Measurements from ENCODE around the gene ARHGAP44. TPM values are rescaled to one million over a fixed set of nuclear protein-coding genes. Genes with fewer than 3 reads are reported as not detected.

The ARHGAP44 gene
- total RNA-seq, 8 experiments from 2014 or later: 0.76 to 19.1 (median 6.2) TPM

DNA sequence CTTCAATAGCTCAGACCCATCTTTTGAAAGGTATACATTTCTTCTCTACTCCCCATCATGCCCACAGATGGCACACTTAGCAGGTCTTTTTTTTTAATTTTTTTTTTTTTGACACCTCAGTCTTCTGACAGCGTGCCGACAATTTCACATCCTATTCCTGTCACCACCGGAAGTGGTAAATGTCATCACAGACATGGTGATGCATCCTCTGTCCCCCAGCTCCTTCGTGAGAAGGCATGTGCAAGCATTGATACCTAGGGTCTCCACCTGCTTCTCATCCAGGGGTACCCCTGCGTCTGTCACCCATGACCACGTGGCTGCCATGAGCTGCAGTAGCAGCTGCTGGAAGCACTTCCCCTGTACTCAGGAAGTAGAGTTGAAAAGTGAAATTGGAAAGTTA, 192.9 kb downstream of the ARHGAP44 start:
- 79 to 100% (median 92%) methylated on average over 1 to 6 of the region's 6 CpGs; no CpG with 5 or more reads in 3 of the 10 experiments for WGBS, 10 experiments
- Histone ChIP-seq H3K27ac (no peak overlapping the region), H3K4me3 (no peak overlapping the region), H3K4me1 (replicated peaks in 1 of 2) (peaks cover 14 to 15% of the 10 kb centered on the region in 2 donors)
- ATAC-seq (replicated peaks in 6 of 8): no peak
- in situ Hi-C loops (cut with MboI; ENCODE audit: low pct_unique_long_range_greater_than_20kb in 2 of 9, low sequenced_read_pairs in 9 of 9, unreplicated experiment in 9 of 9): no loop called here

DNA sequence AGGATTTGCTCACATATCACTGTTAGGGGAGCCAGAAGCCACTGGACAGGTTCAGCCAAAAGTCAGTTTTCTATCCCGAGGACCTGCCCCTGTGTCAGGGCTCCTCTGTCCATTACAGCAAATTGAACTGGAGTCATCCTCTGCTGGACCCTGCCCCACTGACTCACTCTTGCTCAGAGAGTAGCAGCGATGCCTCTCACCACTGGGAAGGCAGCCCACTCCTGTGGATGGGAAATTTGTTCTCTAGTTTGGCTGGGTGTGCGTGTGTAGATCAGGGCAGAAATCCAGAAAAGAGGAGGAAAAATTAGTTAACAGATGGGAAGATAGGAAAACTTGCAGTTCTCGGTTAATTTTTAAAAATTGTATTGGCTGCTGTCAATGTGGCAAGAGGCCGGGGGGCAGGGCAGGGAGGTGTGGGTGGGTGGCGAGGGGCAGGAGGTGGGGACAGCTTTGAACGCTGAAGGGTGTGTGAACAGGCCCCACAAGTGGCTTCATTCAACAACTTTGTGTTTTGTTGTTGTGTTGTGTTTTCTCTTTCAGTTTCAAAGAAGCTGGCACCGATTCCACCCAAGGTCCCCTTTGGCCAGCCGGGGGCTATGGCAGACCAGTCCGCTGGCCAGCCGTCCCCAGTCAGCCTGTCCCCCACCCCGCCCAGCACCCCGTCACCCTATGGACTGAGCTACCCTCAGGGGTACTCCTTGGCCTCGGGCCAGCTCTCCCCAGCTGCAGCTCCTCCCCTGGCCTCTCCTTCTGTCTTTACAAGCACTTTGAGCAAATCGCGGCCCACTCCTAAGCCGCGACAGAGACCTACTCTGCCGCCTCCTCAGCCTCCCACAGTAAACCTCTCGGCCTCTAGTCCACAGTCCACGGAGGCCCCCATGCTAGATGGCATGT, 194.9 kb downstream of the ARHGAP44 start:
- Histone ChIP-seq H3K27ac (no peak overlapping the region), H3K4me3 (no peak overlapping the region), H3K4me1 (replicated peaks in 1 of 2) (peaks cover 17 to 21% of the 10 kb centered on the region in 2 donors)
- ATAC-seq (replicated peaks in 6 of 8): peak in 2 of 8 experiments; percentile 60 to 66
- 14 to 100% (median 71%) methylated on average over 1 to 4 of the region's 21 CpGs; no CpG with 5 or more reads in 4 of the 10 experiments for WGBS, 10 experiments
- in situ Hi-C loops (cut with MboI; ENCODE audit: low pct_unique_long_range_greater_than_20kb in 2 of 9, low sequenced_read_pairs in 9 of 9, unreplicated experiment in 9 of 9): no loop called here

DNA sequence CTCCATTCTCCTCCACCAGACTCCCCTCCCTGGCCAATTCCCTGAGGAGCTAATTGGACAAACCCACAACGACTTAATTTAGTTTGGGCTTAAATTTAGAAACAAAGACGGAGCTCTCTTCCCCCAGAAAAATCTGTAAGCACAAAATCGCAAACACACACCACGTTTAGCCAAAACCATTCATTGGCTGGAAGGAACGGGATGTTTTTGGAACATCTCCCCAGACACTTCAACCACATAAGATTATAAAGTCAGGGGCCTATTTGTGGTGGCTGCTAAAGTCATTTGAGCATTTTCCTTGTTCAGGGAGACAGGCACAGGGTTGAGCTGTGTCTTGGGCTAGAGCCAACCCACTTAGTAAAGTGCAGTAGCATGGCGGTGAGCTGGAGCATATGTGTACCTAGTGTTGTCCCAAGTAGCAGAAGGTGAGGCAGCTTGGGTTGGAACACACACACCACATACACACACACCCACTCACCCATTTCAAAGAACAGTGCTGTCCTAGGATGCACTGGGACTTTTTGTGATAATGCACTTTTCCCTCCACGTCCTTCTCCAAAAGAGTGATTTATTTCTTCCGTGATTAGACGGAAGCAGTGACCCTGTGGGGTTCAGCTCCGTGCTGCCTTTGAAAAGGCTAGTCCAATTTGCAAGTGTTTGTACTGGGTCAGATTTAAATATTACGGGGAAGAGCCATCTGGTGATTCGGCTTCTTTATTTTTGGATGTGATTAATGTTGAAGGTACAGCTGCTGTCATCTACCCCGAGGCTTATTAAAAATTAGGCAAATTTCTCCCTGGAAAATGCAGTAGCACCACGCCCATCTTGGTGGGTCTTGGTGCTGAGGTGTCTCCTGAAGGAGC, 196.4 kb downstream of the ARHGAP44 start:
- peak in 6 of 8 experiments; percentile 7 to 75 (median 26) for ATAC-seq (replicated peaks in 6 of 8)
- 23 to 93% (median 64%) methylated on average over 3 to 11 of the region's 14 CpGs; no CpG with 5 or more reads in 2 of the 10 experiments for WGBS, 10 experiments

DNA sequence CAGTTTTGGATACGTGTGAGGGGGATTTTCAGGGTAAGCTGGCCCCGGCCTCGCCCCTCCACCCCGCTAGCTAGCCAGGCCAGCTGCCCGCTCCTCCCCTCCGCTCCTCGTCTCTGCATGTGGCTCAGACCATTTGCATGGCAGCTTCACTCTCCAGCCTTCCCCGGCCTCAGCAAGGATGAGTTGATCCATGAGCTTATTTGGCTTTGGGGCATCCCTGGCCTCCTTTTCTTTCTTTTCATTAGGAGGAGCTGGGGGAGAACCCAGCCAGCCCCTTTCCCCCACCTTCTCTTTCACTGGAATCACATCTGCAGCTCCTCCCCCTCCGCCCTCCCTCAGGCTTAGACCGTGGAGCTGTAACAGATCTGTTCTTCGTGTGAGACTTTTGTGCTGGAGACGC, 197.8 kb downstream of the ARHGAP44 start:
- peak in 6 of 8 experiments; percentile 40 to 78 (median 61) for ATAC-seq (replicated peaks in 6 of 8)
- in situ Hi-C loops (cut with MboI; ENCODE audit: low pct_unique_long_range_greater_than_20kb in 2 of 9, low sequenced_read_pairs in 9 of 9, unreplicated experiment in 9 of 9): no loop called here
- 20 to 90% (median 32%) methylated on average over 1 to 4 of the region's 12 CpGs; no CpG with 5 or more reads in 5 of the 10 experiments for WGBS, 10 experiments
- Histone ChIP-seq H3K4me1 (replicated peaks in 1 of 2) (peaks cover 17 to 21% of the 10 kb centered on the region in 2 donors), H3K4me3 (no peak overlapping the region), H3K27ac (no peak overlapping the region)

More for the DNA sequence above, 196.4 kb downstream of the ARHGAP44 start:
- no peak overlapping the region for H3K4me3 ChIP-seq
- in situ Hi-C loops (cut with MboI; ENCODE audit: low pct_unique_long_range_greater_than_20kb in 2 of 9, low sequenced_read_pairs in 9 of 9, unreplicated experiment in 9 of 9): no loop called here
- peaks cover 17 to 21% of the 10 kb centered on the region in 2 donors for H3K4me1 ChIP-seq (replicated peaks in 1 of 2)
- no peak overlapping the region for H3K27ac ChIP-seq

DNA sequence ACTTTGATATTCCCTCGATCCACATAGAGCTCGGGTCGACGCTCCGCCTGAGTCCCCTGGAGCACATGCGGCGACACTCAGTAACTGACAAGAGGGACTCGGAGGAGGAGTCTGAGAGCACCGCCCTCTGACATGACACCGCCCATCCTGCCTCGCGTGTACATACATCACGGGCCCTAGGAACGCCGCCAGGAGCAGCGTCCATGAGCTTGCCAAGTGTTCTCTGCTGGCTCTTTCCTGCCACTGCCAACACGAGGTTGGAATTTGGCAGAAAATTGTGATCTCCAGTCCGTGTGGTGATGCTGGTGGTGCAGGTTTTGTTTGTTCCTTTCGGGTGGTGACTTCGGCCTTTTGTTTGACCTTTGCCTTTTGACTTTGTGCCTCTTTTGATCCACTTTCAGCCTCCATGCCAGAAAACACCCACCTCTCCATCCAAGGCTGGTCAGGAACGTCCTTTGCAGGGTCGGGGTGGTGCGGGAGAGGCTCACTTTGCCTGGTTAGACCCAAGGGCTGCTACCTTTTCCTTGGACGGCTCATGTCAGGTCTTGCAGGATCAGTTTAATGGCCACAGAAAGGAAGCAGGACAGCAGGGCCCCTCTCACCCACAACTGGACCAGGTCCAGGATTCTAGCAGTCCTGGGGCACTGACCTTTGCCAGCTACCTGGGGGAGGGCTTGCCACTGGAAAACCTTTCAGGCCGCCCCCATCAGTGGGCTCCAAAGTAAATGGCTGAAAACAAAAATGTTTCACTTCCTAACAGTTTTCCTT, 200.9 kb downstream of the ARHGAP44 start:
- no peak for ATAC-seq (replicated peaks in 6 of 8)
- in situ Hi-C loops (cut with MboI; ENCODE audit: low pct_unique_long_range_greater_than_20kb in 2 of 9, low sequenced_read_pairs in 9 of 9, unreplicated experiment in 9 of 9): no loop called here

DNA sequence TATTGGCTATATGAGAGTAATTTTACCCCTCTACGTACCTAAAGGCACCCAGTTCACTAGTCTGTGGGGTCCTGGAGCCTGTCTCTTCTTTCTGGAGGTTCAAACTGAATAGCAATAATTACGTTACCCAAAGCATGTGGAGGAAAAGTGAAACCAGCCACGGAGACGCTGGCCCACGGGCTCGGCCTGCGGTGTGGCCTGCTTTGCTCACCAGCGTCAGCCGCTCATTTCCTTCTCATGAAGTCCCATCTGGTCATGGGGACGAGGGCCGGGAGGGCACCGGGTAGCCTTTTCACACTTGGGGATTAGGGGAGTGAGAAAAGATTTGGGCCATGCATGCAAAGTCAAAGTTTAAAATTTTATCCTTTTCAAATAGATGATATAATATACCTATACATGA, 201.6 kb downstream of the ARHGAP44 start:
- Histone ChIP-seq H3K4me3 (no peak overlapping the region), H3K4me1 (replicated peaks in 1 of 2) (peaks cover 10 to 18% of the 10 kb centered on the region in 2 donors), H3K27ac (no peak overlapping the region)
- WGBS, 10 experiments: 73 to 100% (median 84%) methylated on average over 1 to 8 of the region's 12 CpGs; no CpG with 5 or more reads in 3 of the 10 experiments
- ATAC-seq (replicated peaks in 6 of 8): no peak
- in situ Hi-C loops (cut with MboI; ENCODE audit: low pct_unique_long_range_greater_than_20kb in 2 of 9, low sequenced_read_pairs in 9 of 9, unreplicated experiment in 9 of 9): no loop called here

More for the DNA sequence above, 200.9 kb downstream of the ARHGAP44 start:
- WGBS, 10 experiments: 86 to 100% (median 100%) methylated on average over 1 to 14 of the region's 25 CpGs; no CpG with 5 or more reads in 2 of the 10 experiments
- H3K27ac ChIP-seq: no peak overlapping the region
- H3K4me3 ChIP-seq: no peak overlapping the region
- H3K4me1 ChIP-seq (replicated peaks in 1 of 2): peaks cover 17 to 21% of the 10 kb centered on the region in 2 donors

DNA sequence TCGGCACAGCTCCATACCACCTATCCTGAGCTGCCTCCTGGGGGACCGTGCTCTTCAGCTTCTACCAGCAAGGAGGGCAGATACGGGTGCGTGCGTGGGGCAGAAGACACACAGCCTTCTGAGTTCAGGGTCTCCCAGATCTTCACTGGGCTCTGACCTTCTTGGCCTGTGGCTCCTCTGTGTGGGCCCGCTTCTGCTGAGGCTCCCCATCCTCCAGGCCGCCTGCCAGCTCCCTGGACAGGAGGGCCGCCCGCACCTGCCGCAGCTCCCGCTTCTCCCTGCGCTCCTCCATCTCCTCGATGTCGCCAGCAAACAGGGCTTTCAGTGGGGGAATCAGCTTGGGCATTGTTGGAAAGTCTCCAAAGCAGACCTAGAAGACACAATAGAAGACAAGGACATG, 203.4 kb downstream of the ARHGAP44 start:
- no peak overlapping the region for H3K4me3 ChIP-seq
- WGBS, 10 experiments: 93 to 100% (median 97%) methylated on average over 2 to 11 of the region's 14 CpGs; no CpG with 5 or more reads in 6 of the 10 experiments
- no peak for ATAC-seq (replicated peaks in 6 of 8)
- H3K4me1 ChIP-seq (replicated peaks in 1 of 2): peaks cover under 1 to 6% of the 10 kb centered on the region in 2 donors
- H3K27ac ChIP-seq: no peak overlapping the region
- in situ Hi-C loops (cut with MboI; ENCODE audit: low pct_unique_long_range_greater_than_20kb in 2 of 9, low sequenced_read_pairs in 9 of 9, unreplicated experiment in 9 of 9): no loop called here

DNA sequence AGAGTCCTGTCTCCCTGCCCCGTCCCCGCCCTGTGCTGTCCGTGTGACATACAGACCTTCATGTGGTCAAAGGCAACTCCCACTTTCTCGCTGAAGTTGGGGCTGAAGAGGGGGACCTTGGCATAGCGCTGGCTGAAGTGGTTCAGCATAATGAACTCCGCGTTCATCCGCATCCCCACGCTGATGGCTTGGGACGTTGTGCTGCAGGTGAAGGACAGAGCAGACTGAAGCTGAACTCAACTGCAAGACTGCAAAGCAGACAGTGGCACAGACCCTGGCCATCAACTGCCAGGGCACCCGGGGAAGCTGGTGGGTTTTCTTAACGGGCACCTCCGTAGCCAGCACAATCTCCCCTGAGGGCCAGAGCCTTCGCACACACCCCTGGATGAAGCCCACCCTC, 204.3 kb downstream of the ARHGAP44 start:
- no peak overlapping the region for H3K27ac ChIP-seq
- H3K4me1 ChIP-seq (replicated peaks in 1 of 2): peaks cover 10 to 13% of the 10 kb centered on the region in 2 donors
- H3K4me3 ChIP-seq: no peak overlapping the region
- in situ Hi-C loops (cut with MboI; ENCODE audit: low pct_unique_long_range_greater_than_20kb in 2 of 9, low sequenced_read_pairs in 9 of 9, unreplicated experiment in 9 of 9): no loop called here
- no peak for ATAC-seq (replicated peaks in 6 of 8)
- WGBS, 10 experiments: 79 to 100% (median 96%) methylated on average over 1 to 11 of the region's 14 CpGs; no CpG with 5 or more reads in 6 of the 10 experiments

DNA sequence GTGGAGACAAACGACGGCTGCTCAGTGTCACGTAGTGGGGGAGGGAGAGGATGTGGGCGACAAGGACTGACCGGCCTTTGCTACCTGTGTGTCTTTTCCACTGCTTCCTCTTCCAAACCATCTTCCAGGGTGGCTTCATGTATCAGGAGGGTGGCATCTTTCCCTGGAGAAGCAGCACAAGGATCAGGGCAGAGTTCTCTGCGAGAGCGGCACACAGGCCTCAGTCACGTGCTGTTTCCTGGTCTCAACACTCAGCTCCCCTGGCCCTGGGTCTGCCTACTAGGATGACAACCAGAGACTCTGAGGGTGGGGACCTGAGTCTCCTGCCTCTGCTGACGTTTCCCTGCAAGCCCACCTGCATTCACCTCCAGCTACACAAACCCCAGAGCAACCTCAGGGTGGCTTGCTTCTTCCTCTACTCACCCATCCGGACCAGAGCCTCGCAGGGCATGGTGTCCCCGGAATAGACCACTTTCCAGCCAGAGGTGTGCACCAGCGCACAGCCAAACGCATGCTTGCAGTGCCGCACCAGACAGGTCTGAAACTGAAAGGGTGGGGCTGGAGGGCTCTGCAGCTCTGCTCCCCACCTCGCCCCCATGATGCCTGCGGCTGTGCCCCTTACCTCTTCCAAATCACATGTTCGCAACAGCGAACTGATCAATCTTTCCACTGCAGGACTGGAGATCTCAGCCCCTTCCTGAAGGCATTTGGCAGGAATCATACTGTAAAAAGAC, 205.2 kb downstream of the ARHGAP44 start:
- Histone ChIP-seq H3K4me3 (no peak overlapping the region), H3K27ac (no peak overlapping the region), H3K4me1 (replicated peaks in 1 of 2) (peaks cover 18 to 19% of the 10 kb centered on the region in 2 donors)
- no peak for ATAC-seq (replicated peaks in 6 of 8)
- in situ Hi-C loops (cut with MboI; ENCODE audit: low pct_unique_long_range_greater_than_20kb in 2 of 9, low sequenced_read_pairs in 9 of 9, unreplicated experiment in 9 of 9): no loop called here
- 81 to 100% (median 98%) methylated on average over 1 to 11 of the region's 19 CpGs; no CpG with 5 or more reads in 2 of the 10 experiments for WGBS, 10 experiments

DNA sequence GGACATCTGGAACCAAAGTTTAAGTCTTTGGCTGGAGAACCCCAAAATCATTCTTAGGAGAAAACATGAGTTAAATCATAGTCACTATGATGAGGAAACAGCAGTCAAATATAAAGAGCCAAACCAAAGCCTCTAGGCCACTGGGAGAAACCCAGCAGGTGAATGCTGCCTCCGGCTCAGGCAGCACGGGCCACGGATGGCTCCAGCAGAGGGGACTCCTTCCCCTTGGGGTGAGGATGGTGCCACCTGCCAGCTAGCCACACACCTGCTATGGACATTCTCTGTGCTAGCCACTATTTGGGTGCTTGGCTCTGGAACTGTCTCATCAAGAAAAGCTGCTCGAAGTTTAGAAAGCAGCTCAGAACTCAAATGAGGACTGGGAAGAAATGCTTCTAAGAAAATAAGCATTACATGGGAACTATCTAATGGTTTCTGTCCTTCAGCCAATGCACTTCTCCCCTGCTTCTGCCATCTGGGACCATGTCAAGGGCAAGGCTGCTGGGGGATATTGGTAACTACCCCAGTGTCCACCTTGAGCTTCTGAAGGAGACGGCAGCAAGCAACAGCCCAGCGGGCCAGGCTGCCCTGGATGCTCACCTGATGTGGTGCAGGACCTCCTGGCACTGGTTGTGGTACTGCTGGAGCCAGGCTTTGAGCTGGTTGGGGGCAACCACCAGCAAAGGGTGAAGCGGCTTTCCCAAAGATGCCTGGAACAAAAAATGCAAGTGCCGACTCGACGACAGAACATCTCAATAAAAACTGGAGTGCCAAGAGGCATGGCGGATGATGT, 206.0 kb downstream of the ARHGAP44 start:
- ATAC-seq (replicated peaks in 6 of 8): no peak
- in situ Hi-C loops (cut with MboI; ENCODE audit: low pct_unique_long_range_greater_than_20kb in 2 of 9, low sequenced_read_pairs in 9 of 9, unreplicated experiment in 9 of 9): no loop called here
- no peak overlapping the region for H3K27ac ChIP-seq
- H3K4me3 ChIP-seq: no peak overlapping the region
- H3K4me1 ChIP-seq (replicated peaks in 1 of 2): peaks cover 19 to 23% of the 10 kb centered on the region in 2 donors
- 94 to 100% (median 100%) methylated on average over 3 to 5 of the region's 11 CpGs; no CpG with 5 or more reads in 4 of the 10 experiments for WGBS, 10 experiments

DNA sequence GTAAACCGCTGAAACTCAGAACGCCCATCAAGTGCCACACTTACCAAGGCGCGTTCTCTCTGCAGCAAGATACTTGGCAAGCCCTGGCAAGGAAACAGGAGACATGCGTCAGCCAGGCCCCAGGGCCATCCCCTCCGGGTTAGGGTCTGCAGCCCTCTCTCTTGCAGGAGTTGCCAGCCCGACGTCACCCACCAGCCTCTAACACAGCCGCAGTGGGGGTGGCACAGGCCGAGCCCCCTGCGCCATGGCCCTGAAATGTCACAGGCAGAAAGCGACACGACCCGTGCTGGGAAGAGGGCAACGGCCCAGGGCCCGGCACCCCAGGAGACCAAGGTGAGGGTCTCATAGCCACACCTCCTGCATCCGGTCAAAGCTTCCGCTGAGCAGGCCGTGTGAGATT, 206.6 kb downstream of the ARHGAP44 start:
- no peak for ATAC-seq (replicated peaks in 6 of 8)
- in situ Hi-C loops (cut with MboI; ENCODE audit: low pct_unique_long_range_greater_than_20kb in 2 of 9, low sequenced_read_pairs in 9 of 9, unreplicated experiment in 9 of 9): no loop called here
- 87 to 100% (median 96%) methylated on average over 2 to 5 of the region's 19 CpGs; no CpG with 5 or more reads in 6 of the 10 experiments for WGBS, 10 experiments
- Histone ChIP-seq H3K4me3 (no peak overlapping the region), H3K4me1 (replicated peaks in 1 of 2) (peaks cover 19 to 28% of the 10 kb centered on the region in 2 donors), H3K27ac (no peak overlapping the region)
